ENCODE results near the gene TTC16. TPM values are rescaled to one million over a fixed set of nuclear protein-coding genes. Genes with fewer than 3 reads are reported as not detected.

Gene TTC16
- total RNA-seq, 1 donor from 2014 or later, result not detected

DNA sequence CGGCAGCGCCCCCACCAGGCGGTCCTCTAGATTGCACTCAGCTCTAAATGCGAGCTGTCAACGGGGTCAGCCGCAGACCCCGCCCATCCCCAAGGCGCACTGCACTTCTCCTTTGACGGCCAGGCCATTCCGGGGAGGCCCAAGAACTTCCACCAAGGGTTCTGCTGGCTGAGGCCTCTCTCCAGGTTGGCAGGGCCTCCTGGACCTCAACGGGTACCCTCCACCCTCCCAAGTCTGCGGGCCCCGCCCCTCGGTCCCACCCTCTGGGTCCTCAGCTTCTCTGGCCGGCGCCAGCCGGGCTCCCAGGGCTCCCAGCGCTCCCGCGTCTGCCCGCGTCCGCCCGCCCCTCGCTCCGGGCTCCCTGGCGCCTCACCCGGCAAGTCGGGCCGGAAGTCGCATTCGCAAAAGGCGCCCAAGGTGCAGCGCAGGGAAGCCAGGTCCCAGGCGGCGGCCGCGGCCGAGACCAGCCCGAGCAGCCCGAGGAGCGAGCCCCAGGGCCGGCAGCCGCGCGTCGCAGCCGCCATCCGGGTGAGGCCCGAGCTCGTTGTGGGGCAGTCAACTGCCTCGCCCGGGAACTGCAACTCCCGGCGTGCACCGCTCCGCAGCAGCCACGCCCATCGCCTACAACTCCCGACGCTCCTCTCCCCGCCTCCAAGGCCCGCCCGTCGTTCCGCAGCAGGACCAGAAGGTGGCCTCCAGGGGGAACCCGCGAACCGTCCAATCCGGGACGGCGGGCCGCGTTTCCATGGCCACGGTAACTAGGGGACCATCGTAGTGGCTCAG lies 19.1 kb downstream of the TTC16 start, which contains the start of gene TOR2A:
TOR2A (minus strand) TSS at position 548 of the 783 bp plus-strand sequence; CDS start at position 524, 24 bp downstream.
- DNase-seq (peak; percentile 96), ATAC-seq (ENCODE audit: low read depth) (peak; percentile 92)
- ChIA-PET CTCF (interaction anchor here (0.6 to 2.4 kb wide), 40 partner anchors 9 to 794 kb away, joined by 3 to 45 read pairs (median 5); partner anchors contain the start of genes CDK9, CFAP157, ENG and LRSAM1), POLR2A (interaction anchor here (0.5 to 2.4 kb wide), 30 partner anchors 11 to 820 kb away, joined by 3 to 24 read pairs (median 6); partner anchors contain the start of genes CDK9, ENG, FPGS and LRSAM1)
- Mint-ChIP-seq H3K9me3 (no peaks in the 10 kb centered on the region), H3K36me3 (ENCODE audit: low read depth) (peaks cover 34% of the 10 kb centered on the region), H3K27me3 (no peaks in the 10 kb centered on the region), H3K4me3 (peak within 1 kb of the TSS; percentile 83), H3K4me1 (peaks cover 13% of the 10 kb centered on the region), H3K27ac (peak within 1 kb of the TSS; percentile 91)
- intact Hi-C loops (cut with micrococcal nuclease), result loop anchor here (1.0 to 2.0 kb wide), 12 partner anchors 20 to 795 kb away; partner anchors contain the start of genes FPGS, PTRH1 and ST6GALNAC4
- peak; percentile 15 for TF ChIP-seq CTCF (IDR thresholded peaks at IDR 0.05)

DNA sequence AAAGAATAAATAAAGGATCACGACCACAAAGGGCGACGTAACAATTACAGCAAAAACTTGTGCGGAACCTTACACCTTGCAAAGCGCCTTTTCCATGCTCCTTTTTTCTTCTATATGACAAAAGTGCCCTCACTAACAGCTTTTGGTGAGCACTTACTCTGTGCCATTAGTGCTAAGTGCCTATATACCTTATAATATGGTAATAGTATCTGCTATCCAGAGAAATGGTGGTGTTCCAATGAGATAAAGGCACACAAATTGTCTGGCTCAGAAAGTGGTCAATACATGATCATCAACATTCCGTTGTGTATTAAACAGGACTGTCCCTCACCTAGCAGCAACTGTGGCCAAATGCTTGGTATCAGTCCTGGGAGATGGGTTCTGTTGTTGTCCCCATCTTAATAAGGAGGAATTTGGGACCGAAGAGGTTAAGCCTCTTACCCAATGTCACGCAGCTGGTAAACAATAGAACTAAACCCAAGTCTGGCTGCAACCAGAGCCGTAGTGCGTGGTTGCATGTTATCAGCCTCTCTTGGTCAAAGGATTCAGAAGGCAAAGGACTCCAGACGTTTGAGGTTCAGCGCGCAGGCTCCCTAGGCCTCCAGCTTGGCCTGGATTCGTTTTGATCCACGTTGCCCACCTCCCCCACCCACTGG lies 19.8 kb downstream of the TTC16 start:
- intact Hi-C loops (cut with micrococcal nuclease), result loop anchor here (1.0 to 2.0 kb wide), 8 partner anchors 36 to 511 kb away; partner anchors contain the start of genes FPGS and ST6GALNAC4
- POLR2A ChIA-PET, result interaction anchor here (0.6 to 2.4 kb wide), 20 partner anchors 10 to 821 kb away, joined by 3 to 24 read pairs (median 8); partner anchors contain the start of genes CDK9, ENG, FPGS and LRSAM1
- Mint-ChIP-seq H3K4me3 (peak overlapping the region; percentile 83), H3K4me1 (peaks cover 13% of the 10 kb centered on the region), H3K9me3 (no peaks in the 10 kb centered on the region), H3K27me3 (no peaks in the 10 kb centered on the region), H3K36me3 (ENCODE audit: low read depth) (peaks cover 39% of the 10 kb centered on the region), H3K27ac (peak overlapping the region; percentile 91)
- TF ChIP-seq CTCF (IDR thresholded peaks at IDR 0.05), result no peak
- no peak for ATAC-seq (ENCODE audit: low read depth)
- CTCF ChIA-PET, result interaction anchor here (0.8 to 2.4 kb wide), 24 partner anchors 19 to 521 kb away, joined by 3 to 45 read pairs (median 6); partner anchors contain the start of genes CDK9, CFAP157, ENG and PTRH1
- no peak for DNase-seq

GRCh38 chr9:127738666-127739065 lies 22.8 kb downstream of the TTC16 start:
- H3K9me3 Mint-ChIP-seq, result no peaks in the 10 kb centered on the region
- no peak overlapping the region for H3K4me3 Mint-ChIP-seq
- intact Hi-C loops (cut with micrococcal nuclease), result no loop called here
- no peaks in the 10 kb centered on the region for H3K27me3 Mint-ChIP-seq
- peaks cover 12% of the 10 kb centered on the region for H3K4me1 Mint-ChIP-seq
- no peak overlapping the region for H3K27ac Mint-ChIP-seq
- no peak for ATAC-seq (ENCODE audit: low read depth)
- POLR2A ChIA-PET, result no interaction called here
- TF ChIP-seq CTCF (IDR thresholded peaks at IDR 0.05), result no peak
- peaks cover 51% of the 10 kb centered on the region for H3K36me3 Mint-ChIP-seq (ENCODE audit: low read depth)
- no peak for DNase-seq
- CTCF ChIA-PET, result interaction anchor here (1.1 kb wide), 1 partner anchor 131 kb away, joined by 3 read pairs; no protein-coding TSS in a partner anchor

DNA sequence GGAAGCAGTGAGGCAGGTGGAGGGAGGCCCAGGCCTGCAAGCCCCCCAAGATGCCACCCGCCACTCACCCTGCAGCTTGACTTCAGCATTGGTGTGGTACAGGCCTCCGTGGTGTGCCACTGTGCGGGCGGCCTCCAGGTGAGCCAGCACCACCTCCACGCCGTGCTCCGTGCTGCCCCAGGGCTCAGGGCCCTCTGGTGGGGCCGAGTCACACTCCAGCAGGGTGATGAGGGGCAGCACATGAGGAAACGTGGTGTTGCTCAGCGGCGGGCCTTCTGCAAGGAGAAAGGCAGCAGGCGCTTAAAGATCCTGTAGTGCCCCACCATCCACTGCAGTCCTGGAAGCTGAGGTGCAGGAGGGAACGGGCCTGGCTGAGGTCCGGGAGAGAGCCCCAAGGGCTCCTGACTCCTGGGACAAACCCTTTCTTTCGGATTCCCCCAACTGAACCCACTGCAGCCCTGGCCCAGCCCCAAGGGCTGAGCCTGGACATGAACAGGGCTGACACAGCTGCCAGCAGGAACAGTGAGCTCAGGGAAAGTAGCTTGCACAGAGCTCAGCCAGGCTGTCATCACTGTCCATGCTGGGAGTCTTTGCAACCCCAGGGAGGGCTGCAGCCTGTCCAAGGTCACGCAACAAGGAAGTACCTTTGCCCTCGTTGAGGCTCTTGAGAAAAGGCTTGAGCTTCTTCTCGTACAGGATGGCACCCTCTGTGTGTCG lies 23.9 kb downstream of the TTC16 start:
- H3K9me3 Mint-ChIP-seq, result no peaks in the 10 kb centered on the region
- no peak for TF ChIP-seq CTCF (IDR thresholded peaks at IDR 0.05)
- peaks cover 5% of the 10 kb centered on the region for H3K4me1 Mint-ChIP-seq
- ATAC-seq (ENCODE audit: low read depth) (no peak), DNase-seq (no peak)
- ChIA-PET POLR2A (no interaction called here), CTCF (no interaction called here)
- peaks cover 60% of the 10 kb centered on the region for H3K36me3 Mint-ChIP-seq (ENCODE audit: low read depth)
- no peak overlapping the region for H3K4me3 Mint-ChIP-seq
- intact Hi-C loops (cut with micrococcal nuclease), result no loop called here
- no peaks in the 10 kb centered on the region for H3K27me3 Mint-ChIP-seq
- H3K27ac Mint-ChIP-seq, result no peak overlapping the region
